HepG2 (cell line): Measurements from ENCODE around the gene MEIS3. TPM values are rescaled to one million over a fixed set of nuclear protein-coding genes. Genes with fewer than 3 reads are reported as not detected.

Experiments used
- ATAC-seq: fragments of 200-7000 bp; cut with Tn5 transposase; 3 replicates; pipeline ENCODE4 v1.9.1; 2020; ENCODE audit warnings: mild to moderate bottlenecking, moderate library complexity
- BruUV-seq: library from RNA; stranded (reverse); fragments of 400-500 nt; replicated peaks from 2 replicates; lab custom pipeline; 2021; lab: Mats Ljungman, UMichigan
- CTCF ChIA-PET: fragments of 300-600 bp; formaldehyde crosslinking; extraction: SDS; loops from one replicate; lab custom pipeline; 2021; ENCODE audit warnings: low total read pairs, inconsistent platforms, low intra/inter-chr PET ratio; lab: Yijun Ruan, JAX
- POLR2A ChIA-PET: fragments of 350-600 bp; sonication (Branson Sonifier 250); formaldehyde crosslinking; loops from one replicate; lab custom pipeline; 2020; ENCODE audit warnings: antibody characterized with exemption, inconsistent platforms; lab: Yijun Ruan, JAX
- DNase-seq: peaks from one replicate; pipeline ENCODE4 v3.0.0-alpha.2; 2015; ENCODE audit warnings: low spot score
- FAIRE-seq: peaks from 3 replicates; lab custom pipeline; 2011; peaks lifted over from hg19 to GRCh38; lab: Jason Lieb, UNC
- H2AFZ ChIP-seq: one replicate; pipeline ENCODE4 v1.6.1; 2011; ENCODE audit warnings: low read length, inconsistent platforms
- H3K27ac ChIP-seq: fragments of 300-600 bp; 3 replicates; pipeline ENCODE4 v1.8.0; 2011; ENCODE audit warnings: mixed run types, mild to moderate bottlenecking, mixed read lengths, low read length, inconsistent platforms; ENCODE audit not compliant: insufficient read depth; ENCODE audit errors: extremely low read length
- H3K27me3 ChIP-seq, 2 experiments: fragments of 200-600 bp in 1 of 2; 2 replicates in 1 of 2; 3 replicates in 1 of 2; pipeline versions ENCODE4 v1.6.0 to v1.8.0; 2011; ENCODE audit warnings: low read length in 2 of 2, mild to moderate bottlenecking in 2 of 2, moderate library complexity in 2 of 2, inconsistent platforms in 1 of 2; ENCODE audit not compliant: insufficient read depth in 2 of 2, control insufficient read depth in 1 of 2
- H3K36me3 ChIP-seq, 2 experiments: fragments of 200-600 bp in 1 of 2; replicated peaks in 1 of 2; 2 replicates in 1 of 2; 3 replicates in 1 of 2; pipeline versions ENCODE4 v1.5.1 to v1.8.0; 2011; ENCODE audit warnings: low read length in 2 of 2, inconsistent platforms in 1 of 2; ENCODE audit not compliant: insufficient read depth in 2 of 2, control insufficient read depth in 1 of 2
- H3K4me1 ChIP-seq: 2 replicates; pipeline ENCODE4 v1.5.1; 2012; ENCODE audit warnings: low read length, inconsistent platforms; ENCODE audit not compliant: insufficient read depth
- H3K4me2 ChIP-seq: 2 replicates; pipeline ENCODE4 v1.6.0; 2011; ENCODE audit warnings: low read depth, low read length, inconsistent platforms
- H3K4me3 ChIP-seq, 3 experiments: fragments of 200-600 bp in 1 of 3; sonication (generic), shearing (Covaris generic) in 1 of 3; replicated peaks in 1 of 3; 2 replicates each; pipeline ENCODE4 v1.5.1; 2011 to 2016; ENCODE audit warnings: low read length in 3 of 3, inconsistent platforms in 2 of 3, low read depth in 2 of 3, mild to moderate bottlenecking in 2 of 3, control low read depth in 1 of 3, mixed read lengths in 1 of 3; ENCODE audit not compliant: insufficient read depth in 1 of 3
- H3K79me2 ChIP-seq: one replicate; pipeline ENCODE4 v1.6.1; 2011; ENCODE audit warnings: low read length, inconsistent platforms; ENCODE audit not compliant: insufficient read depth
- H3K9ac ChIP-seq: 2 replicates; pipeline ENCODE4 v1.6.0; 2011; ENCODE audit warnings: mild to moderate bottlenecking, low read depth, low read length, inconsistent platforms; ENCODE audit not compliant: insufficient read depth
- H3K9me3 ChIP-seq: 2 replicates; pipeline ENCODE4 v1.5.1; 2012; ENCODE audit warnings: mild to moderate bottlenecking, low read length
- H4K20me1 ChIP-seq: 2 replicates; pipeline ENCODE4 v1.6.0; 2011; ENCODE audit warnings: inconsistent platforms, mild to moderate bottlenecking, low read length, moderate library complexity; ENCODE audit not compliant: insufficient read depth
- IKZF5 ChIP-seq: IDR thresholded peaks from 2 replicates; pipeline ENCODE4 v1.6.1; 2018; ENCODE audit warnings: missing genetic modification reagents, mild to moderate bottlenecking, missing compliant biosample characterization
- NFATC3 ChIP-seq: sonication (generic); formaldehyde crosslinking; IDR thresholded peaks from 2 replicates; pipeline ENCODE4 v1.5.1; 2020; ENCODE audit warnings: mild to moderate bottlenecking, missing genetic modification reagents
- NFKBIZ ChIP-seq: IDR thresholded peaks from 2 replicates; pipeline ENCODE4 v1.6.1; 2018; ENCODE audit warnings: missing genetic modification reagents, missing compliant biosample characterization
- ZNF672 ChIP-seq: sonication (generic); formaldehyde crosslinking; IDR thresholded peaks from 2 replicates; pipeline ENCODE4 v1.8.1; 2022; ENCODE audit warnings: missing genetic modification reagents
- ZNF768 ChIP-seq: sonication (generic); formaldehyde crosslinking; IDR thresholded peaks from 2 replicates; pipeline ENCODE4 v1.4.0; 2020; ENCODE audit warnings: missing genetic modification reagents
- WGBS: methylation state at CpG from one replicate; pipeline ENCODE4 v1.1.6; 2017; ENCODE audit warnings: low lambda C conversion rate; 5-methylcytosine and 5-hydroxymethylcytosine counted together
- in situ Hi-C: cut with HindIII; loops from 2 replicates; pipeline ENCODE4 v1.10.0; 2017; ENCODE audit warnings: low pct_unique_long_range_greater_than_20kb; ENCODE audit not compliant: extremely low pct_ligation_motif_present
- intact Hi-C: fragments of 100-400 bp; cut with micrococcal nuclease; formaldehyde crosslinking; loops from one replicate; pipeline ENCODE4 v1.10.0; 2022; ENCODE audit not compliant: unreplicated experiment
- polyA plus RNA-seq, 8 experiments: library from polyadenylated mRNA; depleted of rRNA in 3 of 8; stranded (reverse) in 7 of 8; unstranded in 1 of 8; fragments of >200 nt; fragmentation: Illumina TruSeq in 4 of 8; extraction: Trizol in 4 of 8; gene quantifications; 2 replicates each; pipeline versions ENCODE4 v1.2.1 to v1.2.3, GENCODE V29; 2011 to 2016; ENCODE audit warnings: low read depth in 4 of 8, missing spikeins in 1 of 8, mixed read lengths in 1 of 8; ENCODE audit not compliant: insufficient read depth in 1 of 8
- total RNA-seq, 5 experiments: library from RNA; depleted of rRNA; stranded (reverse); fragments of >200 nt; fragmentation: Illumina TruSeq; extraction: Trizol; gene quantifications; 2 replicates each; pipeline ENCODE4 v1.2.3, GENCODE V29; 2016; ENCODE audit warnings: low read depth in 1 of 5

The MEIS3 gene
- total and polyA plus RNA-seq, 2 of the 13 experiments (the other 11 are each of a cell fraction or from before 2014, with no cell fraction given), result 0.09 to 0.70 TPM

- in situ Hi-C loops, result loop anchor here (5.0 kb wide), 2 partner anchors 82 to 262 kb away; partner anchors contain the start of gene NAPA
Measured at GRCh38 chr19:47435196-47435595, 15.9 kb upstream of the MEIS3 start.

GRCh38 chr19:47434088-47434487 is 14.8 kb upstream of the MEIS3 start:
- Histone ChIP-seq H4K20me1 (0 out of 2 replicates have a peak, but pooled peaks cover 2% of the 10 kb centered on the region), H3K79me2 (no peaks in the 10 kb centered on the region), H3K27ac (no peak overlapping the region), H3K9me3 (no peaks in the 10 kb centered on the region), H3K4me3 (no peak overlapping the region), H3K27me3 (peaks cover 0 to 21% of the 10 kb centered on the region in 2 experiments; a peak in 3 of 5 replicates), H3K9ac (no peak overlapping the region), H2AFZ (no peak overlapping the region), H3K4me1 (peaks cover 17% of the 10 kb centered on the region), H3K36me3 (no peaks in the 10 kb centered on the region), H3K4me2 (no peak overlapping the region)
- DNase-seq (no peak), ATAC-seq (no peak), FAIRE-seq (no peak)
- ChIA-PET POLR2A (no interaction called here), CTCF (no interaction called here)
- WGBS, result 35% methylated on average over 5 of the region's 7 CpGs
- no TSS peak for BruUV-seq
- intact Hi-C loops, result no loop called here
- in situ Hi-C loops, result no loop called here
- TF ChIP-seq NFATC3 (CRISPR knock-in tag) (no peak), ZNF768 (CRISPR knock-in tag) (peak; percentile 39; the same call in 1 of the 2 replicates)

More at GRCh38 chr19:47435196-47435595, 15.9 kb upstream of the MEIS3 start:
- Histone ChIP-seq H3K27ac (no peak overlapping the region), H3K27me3 (peaks cover 0 to 10% of the 10 kb centered on the region in 2 experiments; a peak in 2 of 5 replicates), H3K4me3 (no peak overlapping the region), H3K36me3 (no peaks in the 10 kb centered on the region), H4K20me1 (0 out of 2 replicates have a peak, but pooled peaks cover 2% of the 10 kb centered on the region), H3K79me2 (no peaks in the 10 kb centered on the region)
- no TSS peak for BruUV-seq
- TF ChIP-seq ZNF672 (CRISPR knock-in tag) (no peak), IKZF5 (CRISPR knock-in tag) (no peak), NFKBIZ (CRISPR knock-in tag) (no peak)
- TF ChIP-seq, all 625 proteins: peak for 0
- WGBS, result 33% methylated on average over 16 of the region's 16 CpGs
- Histone ChIP-seq H3K9me3 (no peaks in the 10 kb centered on the region), H3K4me2 (no peak overlapping the region), H3K9ac (no peak overlapping the region), H2AFZ (no peak overlapping the region), H3K4me1 (peaks cover 6% of the 10 kb centered on the region; the same call in 1 of the 2 replicates)
- DNase-seq (no peak), FAIRE-seq (no peak), ATAC-seq (no peak)
- ChIA-PET POLR2A (no interaction called here), CTCF (interaction anchor here (3.2 kb wide), 1 partner anchor 263 kb away, joined by 28 read pairs; no protein-coding TSS in a partner anchor)
- intact Hi-C loops, result no loop called here
